Fibroblast of lung (primary cell): ENCODE measurements around the gene SPHK1. TPM values are rescaled to one million over a fixed set of nuclear protein-coding genes. Genes with fewer than 3 reads are reported as not detected.

ENCODE experiments used
- DNase-seq, 2 donors: peaks; one replicate each; pipeline versions ENCODE4 v3.0.0 to v3.0.0-alpha.2; 2010; ENCODE audit warnings: low read depth in 2 of 2
- H2AFZ ChIP-seq: 2 replicates; pipeline ENCODE4 v1.5.1; 2012; ENCODE audit warnings: low read length, control low read depth, inconsistent platforms
- H3K27ac ChIP-seq: 2 replicates; pipeline ENCODE4 v1.5.1; 2011; ENCODE audit warnings: low read length, control low read depth; ENCODE audit not compliant: insufficient read depth
- H3K27me3 ChIP-seq: 2 replicates; pipeline ENCODE4 v1.5.1; 2011; ENCODE audit warnings: mild to moderate bottlenecking, low read length; ENCODE audit not compliant: control insufficient read depth, insufficient read depth
- H3K36me3 ChIP-seq: 2 replicates; pipeline ENCODE4 v1.5.1; 2011; ENCODE audit warnings: low read length; ENCODE audit not compliant: control insufficient read depth, insufficient read depth
- H3K4me1 ChIP-seq: 2 replicates; pipeline ENCODE4 v1.5.1; 2011; ENCODE audit warnings: low read length; ENCODE audit not compliant: control insufficient read depth, insufficient read depth; ENCODE audit errors: extremely low read depth
- H3K4me2 ChIP-seq: 2 replicates; pipeline ENCODE4 v1.5.1; 2011; ENCODE audit warnings: low read length, control low read depth; ENCODE audit not compliant: insufficient read depth; ENCODE audit errors: extremely low read depth
- H3K4me3 ChIP-seq, 4 experiments: fragments of 200-600 bp in 1 of 4; sonication (generic) in 1 of 4; replicated peaks in 1 of 4; 2 replicates each; pipeline ENCODE4 v1.5.1; 2011 to 2016; ENCODE audit warnings: low read length in 4 of 4, low read depth in 3 of 4, mild to moderate bottlenecking in 3 of 4, control low read depth in 2 of 4, inconsistent platforms in 1 of 4, mixed read lengths in 1 of 4; ENCODE audit not compliant: insufficient read depth in 1 of 4; ENCODE audit errors: control extremely low read depth in 1 of 4
- H3K79me2 ChIP-seq: 2 replicates; pipeline ENCODE4 v1.5.1; 2012; ENCODE audit warnings: mild to moderate bottlenecking, low read length, inconsistent platforms; ENCODE audit not compliant: control insufficient read depth, insufficient read depth
- H3K9ac ChIP-seq: 2 replicates; pipeline ENCODE4 v1.5.1; 2011; ENCODE audit warnings: mild to moderate bottlenecking, low read length, control low read depth; ENCODE audit not compliant: insufficient read depth
- H3K9me3 ChIP-seq: 2 replicates; pipeline ENCODE4 v1.5.1; 2012; ENCODE audit warnings: low read depth, low read length; ENCODE audit not compliant: control insufficient read depth, insufficient read depth
- H4K20me1 ChIP-seq: 2 replicates; pipeline ENCODE4 v1.5.1; 2011; ENCODE audit warnings: low read length; ENCODE audit not compliant: control insufficient read depth, insufficient read depth; ENCODE audit errors: extremely low read depth
- CTCF ChIP-seq, 2 donors: IDR thresholded peaks in 1 of 2; conservative IDR thresholded peaks in 1 of 2; 1 replicate in 1 of 2; 2 replicates in 1 of 2; pipeline ENCODE4 v1.5.1; 2011 to 2012; ENCODE audit warnings: low read length in 2 of 2, control low read depth in 1 of 2, inconsistent platforms in 1 of 2, low read depth in 1 of 2, mild to moderate bottlenecking in 1 of 2
- EZH2 ChIP-seq: IDR thresholded peaks from 2 replicates; pipeline ENCODE4 v1.5.1; 2012; ENCODE audit warnings: low read length, control low read depth, mild to moderate bottlenecking; ENCODE audit errors: missing control alignments
- polyA plus RNA-seq, 2 donors: library from polyadenylated mRNA; depleted of rRNA in 1 of 2; stranded (reverse) in 1 of 2; unstranded in 1 of 2; fragments of >200 nt; gene quantifications; 2 replicates each; pipeline ENCODE4 v1.2.1, GENCODE V29; 2011 to 2012; ENCODE audit warnings: missing spikeins in 1 of 2
- total RNA-seq: library from RNA; depleted of rRNA; stranded (reverse); fragments of >200 nt; gene quantifications from 2 replicates; pipeline ENCODE4 v1.2.1, GENCODE V29; 2014

The SPHK1 gene
- total and polyA plus RNA-seq, 2 donors (not counting 1 experiment from before 2014, with no cell fraction given) = 5.0 to 9.4 TPM

- Histone ChIP-seq H3K27me3 (no peaks in the 10 kb centered on the region), H4K20me1 (no peaks in the 10 kb centered on the region), H3K4me1 (no peaks in the 10 kb centered on the region), H3K79me2 (peaks cover 12% of the 10 kb centered on the region), H3K27ac (no peak overlapping the region), H3K4me3 (no peak overlapping the region), H2AFZ (no peak overlapping the region), H3K9ac (no peak overlapping the region), H3K4me2 (no peak overlapping the region), H3K36me3 (peaks cover 11% of the 10 kb centered on the region), H3K9me3 (no peaks in the 10 kb centered on the region)
- TF ChIP-seq CTCF (conservative IDR thresholded peaks at IDR 0.05 in 1 of 2, IDR thresholded peaks at IDR 0.05 in 1 of 2; ENCODE audit: low read depth in 1 of 2, low read length in 2 of 2) (no peak), EZH2 (no peak)
- no peak for DNase-seq
These were observed 5.6 kb downstream of the SPHK1 start for GRCh38 chr17:76390003-76390421.

GRCh38 chr17:76391200-76391715, 6.8 kb downstream of the SPHK1 start:
- DNase-seq = no peak

GRCh38 chr17:76394166-76394565, 9.8 kb downstream of the SPHK1 start:
- no peaks in the 10 kb centered on the region for H3K9me3 ChIP-seq
- H3K4me1 ChIP-seq = peaks cover 2% of the 10 kb centered on the region
- H3K36me3 ChIP-seq = peaks cover 25% of the 10 kb centered on the region
- H3K27ac ChIP-seq = no peak overlapping the region
- TF ChIP-seq EZH2 (no peak), CTCF (conservative IDR thresholded peaks at IDR 0.05 in 1 of 2, IDR thresholded peaks at IDR 0.05 in 1 of 2; ENCODE audit: low read depth in 1 of 2, low read length in 2 of 2) (no peak)
- no peak for DNase-seq
- no peak overlapping the region for H3K4me3 ChIP-seq
- no peaks in the 10 kb centered on the region for H3K79me2 ChIP-seq
- no peak overlapping the region for H3K4me2 ChIP-seq
- H2AFZ ChIP-seq = no peak overlapping the region
- no peaks in the 10 kb centered on the region for H3K27me3 ChIP-seq
- H4K20me1 ChIP-seq = no peaks in the 10 kb centered on the region
- no peak overlapping the region for H3K9ac ChIP-seq

More at GRCh38 chr17:76391200-76391715, 6.8 kb downstream of the SPHK1 start:
- TF ChIP-seq CTCF (conservative IDR thresholded peaks at IDR 0.05 in 1 of 2, IDR thresholded peaks at IDR 0.05 in 1 of 2; ENCODE audit: low read depth in 1 of 2, low read length in 2 of 2) (no peak), EZH2 (no peak)
- no peaks in the 10 kb centered on the region for H4K20me1 ChIP-seq
- no peaks in the 10 kb centered on the region for H3K4me1 ChIP-seq
- H3K4me2 ChIP-seq = no peak overlapping the region
- H3K9me3 ChIP-seq = no peaks in the 10 kb centered on the region
- H3K36me3 ChIP-seq = peaks cover 17% of the 10 kb centered on the region
- H2AFZ ChIP-seq = no peak overlapping the region
- no peaks in the 10 kb centered on the region for H3K27me3 ChIP-seq
- no peak overlapping the region for H3K4me3 ChIP-seq
- no peak overlapping the region for H3K9ac ChIP-seq
- peaks cover 8% of the 10 kb centered on the region for H3K79me2 ChIP-seq
- H3K27ac ChIP-seq = no peak overlapping the region
